PC-9 (cell line): ENCODE results near the gene ANKRD11.

Experiments
- CTCF ChIP-seq: fragments of 200-600 bp; sonication (generic); conservative IDR thresholded peaks from 2 replicates; pipeline ENCODE4 v1.6.1; 2017; ENCODE audit warnings: mixed run types, antibody characterized with exemption, mild to moderate bottlenecking, moderate library complexity
- EZH2 ChIP-seq: fragments of 200-600 bp; sonication (generic); IDR thresholded peaks from 2 replicates; pipeline ENCODE4 v1.8.0; 2017; ENCODE audit warnings: antibody characterized with exemption, low read depth

- no peak for TF ChIP-seq CTCF
- TF ChIP-seq EZH2: no peak
Observed at GRCh38 chr16:89316701-89317100, 173.7 kb downstream of the ANKRD11 start.
